ENCODE measurements around the gene UMODL1.

- TF ChIP-seq CTCF (IDR thresholded peaks at IDR 0.05) (no peak), EP300 (IDR thresholded peaks at IDR 0.05) (no peak)
Measured at GRCh38 chr21:42031241-42031640, 39.9 kb upstream of the UMODL1 start.

All from ovary (tissue), 3 donors.